ENCODE results near the gene RFC1. TPM values are rescaled to one million over a fixed set of nuclear protein-coding genes. Genes with fewer than 3 reads are reported as not detected.
"Not testable (repeated sequence)": the region's sequence is repeated elsewhere in the genome, so short reads cannot be mapped to it uniquely, and the experiment has no call there.

The RFC1 gene
- total RNA-seq, 2 donors from 2014 or later: 30.9 to 46.8 TPM

DNA sequence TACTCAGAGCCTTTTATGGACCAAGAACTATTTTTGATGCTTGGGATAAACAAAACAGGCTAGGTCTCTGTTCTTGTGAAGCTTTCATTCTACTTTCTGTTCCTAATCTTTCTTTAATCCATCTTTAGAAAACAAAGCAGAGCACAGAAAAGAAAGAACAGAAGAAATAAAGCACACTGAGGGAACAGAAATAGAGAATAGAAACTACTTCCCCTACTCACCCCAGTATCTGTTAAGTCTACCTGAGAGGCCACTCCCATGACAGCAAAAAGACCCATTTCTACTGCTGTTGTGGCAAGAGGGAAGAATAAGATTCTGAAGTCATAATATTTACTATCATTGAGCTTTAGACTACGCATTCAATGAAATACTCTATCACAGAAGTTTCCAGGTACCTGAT is 9.2 kb downstream of the RFC1 start:
- no peak for TF ChIP-seq POLR2A (IDR thresholded peaks at IDR 0.05)
- TF ChIP-seq, protein P1, sequence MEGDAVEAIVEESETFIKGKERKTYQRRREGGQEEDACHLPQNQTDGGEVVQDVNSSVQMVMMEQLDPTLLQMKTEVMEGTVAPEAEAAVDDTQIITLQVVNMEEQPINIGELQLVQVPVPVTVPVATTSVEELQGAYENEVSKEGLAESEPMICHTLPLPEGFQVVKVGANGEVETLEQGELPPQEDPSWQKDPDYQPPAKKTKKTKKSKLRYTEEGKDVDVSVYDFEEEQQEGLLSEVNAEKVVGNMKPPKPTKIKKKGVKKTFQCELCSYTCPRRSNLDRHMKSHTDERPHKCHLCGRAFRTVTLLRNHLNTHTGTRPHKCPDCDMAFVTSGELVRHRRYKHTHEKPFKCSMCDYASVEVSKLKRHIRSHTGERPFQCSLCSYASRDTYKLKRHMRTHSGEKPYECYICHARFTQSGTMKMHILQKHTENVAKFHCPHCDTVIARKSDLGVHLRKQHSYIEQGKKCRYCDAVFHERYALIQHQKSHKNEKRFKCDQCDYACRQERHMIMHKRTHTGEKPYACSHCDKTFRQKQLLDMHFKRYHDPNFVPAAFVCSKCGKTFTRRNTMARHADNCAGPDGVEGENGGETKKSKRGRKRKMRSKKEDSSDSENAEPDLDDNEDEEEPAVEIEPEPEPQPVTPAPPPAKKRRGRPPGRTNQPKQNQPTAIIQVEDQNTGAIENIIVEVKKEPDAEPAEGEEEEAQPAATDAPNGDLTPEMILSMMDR (IDR thresholded peaks at IDR 0.05): no peak
- Histone ChIP-seq H3K27me3 (no peaks in the 10 kb centered on the region), H3K9me3 (peaks cover 0 to 2% (median 0%) of the 10 kb centered on the region in 3 donors), H3K4me1 (peaks cover 52% of the 10 kb centered on the region), H3K36me3 (replicated peaks in 1 of 2; ENCODE audit: insufficient read depth in 1 of 2, low read depth in 2 of 2) (no peaks in the 10 kb centered on the region), H3K4me3 (no peak overlapping the region), H3K27ac (peak overlapping the region in 1 of 4 donors; percentile 49)
- no peak for DNase-seq
- no peak for ATAC-seq
- intact Hi-C loops (cut with DNase I): no loop called here
- 41 to 58% methylated on average over 1 of the region's 1 CpG for WGBS, 2 donors

DNA sequence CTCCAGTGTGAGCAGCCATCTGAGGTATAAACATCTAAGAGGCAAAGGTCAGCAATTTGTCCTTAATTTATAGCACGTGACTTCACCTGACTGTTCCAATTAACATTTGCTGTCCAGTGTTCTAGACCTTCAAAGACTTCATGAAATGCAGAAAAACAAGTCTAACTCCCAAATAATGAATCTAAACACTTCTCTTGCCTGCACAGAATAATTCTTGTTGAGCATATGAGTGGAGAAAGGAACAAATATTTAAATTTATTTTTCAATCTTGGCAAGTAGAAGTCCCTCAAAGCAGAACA is 12.0 kb downstream of the RFC1 start:
- Histone ChIP-seq H3K36me3 (replicated peaks in 1 of 2; ENCODE audit: insufficient read depth in 1 of 2, low read depth in 2 of 2) (no peaks in the 10 kb centered on the region), H3K27ac (peak overlapping the region in 3 of 4 donors; percentile 52 to 75 (median 74)), H3K27me3 (no peaks in the 10 kb centered on the region), H3K4me3 (no peak overlapping the region), H3K9me3 (no peaks in the 10 kb centered on the region), H3K4me1 (peaks cover 53% of the 10 kb centered on the region)
- no peak for DNase-seq
- 3% methylated on average over 1 of the region's 1 CpG for WGBS, 2 donors
- TF ChIP-seq, protein P1 (IDR thresholded peaks at IDR 0.05): no peak
- no peak for TF ChIP-seq POLR2A (IDR thresholded peaks at IDR 0.05)
- intact Hi-C loops (cut with DNase I): no loop called here
- ATAC-seq: peak; percentile 16

DNA sequence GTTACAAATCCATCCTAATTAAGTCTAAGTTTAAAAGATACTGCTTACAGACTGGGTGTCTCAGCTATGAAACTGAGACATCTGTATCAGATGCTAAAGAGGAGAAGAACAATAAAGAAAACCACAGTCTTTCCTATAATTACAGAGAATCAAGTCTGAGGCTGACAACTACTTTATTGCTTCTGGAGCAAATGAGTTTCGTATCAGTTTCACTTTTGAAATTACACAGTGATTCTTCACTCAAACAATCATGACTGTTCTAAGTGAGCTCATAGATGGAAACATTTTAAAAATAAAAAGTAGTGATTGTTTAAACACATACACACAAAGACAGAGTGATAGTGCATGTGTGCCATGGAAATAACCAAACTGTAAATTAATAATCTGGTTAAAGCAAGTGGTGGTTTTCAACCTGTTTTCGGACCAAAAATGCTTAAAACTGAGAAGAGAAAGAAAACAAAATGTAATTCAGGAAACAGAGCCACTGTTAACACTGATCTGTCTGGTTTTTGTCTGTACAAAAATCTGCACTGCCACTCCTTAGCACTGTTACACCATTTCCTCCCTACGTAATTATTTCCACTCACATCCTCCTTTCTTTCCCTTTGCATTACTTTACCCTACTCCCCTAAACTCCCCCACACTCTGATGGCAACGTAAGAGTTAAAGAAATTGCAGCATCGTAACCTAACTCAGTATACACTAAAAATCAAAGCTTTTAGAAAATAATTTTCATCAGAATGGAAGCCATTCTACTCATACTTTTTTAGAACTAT is 12.5 kb downstream of the RFC1 start:
- H3K4me3 ChIP-seq: no peak overlapping the region
- peak; percentile 71 for ATAC-seq
- TF ChIP-seq, protein P1 (IDR thresholded peaks at IDR 0.05): no peak
- TF ChIP-seq POLR2A (IDR thresholded peaks at IDR 0.05): peak in 1 of 3 donors; percentile 17
- H3K4me1 ChIP-seq: peaks cover 58% of the 10 kb centered on the region
- intact Hi-C loops (cut with DNase I): no loop called here
- no peaks in the 10 kb centered on the region for H3K36me3 ChIP-seq (replicated peaks in 1 of 2; ENCODE audit: insufficient read depth in 1 of 2, low read depth in 2 of 2)
- no peaks in the 10 kb centered on the region for H3K27me3 ChIP-seq
- 6 to 8% methylated on average over 5 of the region's 5 CpGs for WGBS, 2 donors
- H3K27ac ChIP-seq: peak overlapping the region; percentile 5 to 75 (median 63)
- no peak for DNase-seq
- H3K9me3 ChIP-seq: no peaks in the 10 kb centered on the region

DNA sequence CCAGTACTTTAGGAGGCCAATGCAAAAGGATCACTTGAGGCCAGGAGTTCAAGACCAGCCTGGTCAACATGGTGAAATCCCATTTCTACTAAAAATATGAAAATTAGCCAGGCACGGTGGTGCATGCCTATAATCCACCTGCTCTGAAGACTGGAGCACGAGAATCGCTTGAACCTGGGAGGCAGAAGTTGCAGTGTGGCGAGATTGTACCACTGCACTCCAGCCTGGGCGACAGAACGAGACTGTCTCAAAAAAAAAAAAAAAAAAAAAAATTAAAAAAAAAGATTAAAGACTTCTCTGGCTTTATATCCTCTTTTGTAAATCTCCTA is 13.0 kb downstream of the RFC1 start:
- intact Hi-C loops (cut with DNase I); H3K9me3 ChIP-seq; H3K36me3 ChIP-seq (replicated peaks in 1 of 2; ENCODE audit: insufficient read depth in 1 of 2, low read depth in 2 of 2); H3K27me3 ChIP-seq; ATAC-seq; H3K4me3 ChIP-seq; DNase-seq: not testable (repeated sequence)
- 57 to 72% methylated on average over 6 of the region's 6 CpGs for WGBS, 2 donors
- Histone ChIP-seq H3K27ac (peak overlapping the region in 3 of 4 donors; percentile 52 to 75 (median 74)), H3K4me1 (peaks cover 57% of the 10 kb centered on the region)

DNA sequence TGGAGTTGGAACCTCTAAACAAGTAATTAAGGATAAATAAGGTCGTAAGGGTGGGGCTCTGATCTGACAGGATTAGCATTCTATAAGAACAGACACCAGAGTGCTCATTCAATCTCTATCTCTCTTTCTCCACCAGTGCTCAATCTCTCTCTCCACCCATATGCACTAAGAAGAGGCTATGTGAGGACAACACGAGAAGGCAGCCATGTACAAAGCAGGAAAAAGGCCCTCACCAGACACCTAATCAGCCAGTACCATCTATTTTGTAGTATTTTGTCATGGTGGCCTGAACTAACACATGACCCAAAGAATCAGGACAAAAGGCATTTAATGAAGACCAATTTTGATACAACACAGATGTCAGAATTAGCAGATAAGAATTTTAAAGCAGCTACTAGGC is 16.8 kb downstream of the RFC1 start:
- no peaks in the 10 kb centered on the region for H3K9me3 ChIP-seq
- TF ChIP-seq POLR2A (IDR thresholded peaks at IDR 0.05): no peak
- TF ChIP-seq, protein P1 (IDR thresholded peaks at IDR 0.05): no peak
- H3K4me3 ChIP-seq: no peak overlapping the region
- H3K27me3 ChIP-seq: no peaks in the 10 kb centered on the region
- no peaks in the 10 kb centered on the region for H3K36me3 ChIP-seq (replicated peaks in 1 of 2; ENCODE audit: insufficient read depth in 1 of 2, low read depth in 2 of 2)
- 81 to 96% methylated on average over 2 of the region's 2 CpGs for WGBS, 2 donors
- no peak overlapping the region for H3K27ac ChIP-seq
- H3K4me1 ChIP-seq: peaks cover 42% of the 10 kb centered on the region
- DNase-seq: no peak
- no peak for ATAC-seq
- intact Hi-C loops (cut with DNase I): no loop called here
